Right lobe of liver (tissue), 6 donors: ENCODE measurements around the gene DGKK. TPM values are rescaled to one million over a fixed set of nuclear protein-coding genes. Genes with fewer than 3 reads are reported as not detected.

ENCODE experiments used
- ATAC-seq, 4 donors: fragments of 200-7000 bp; cut with Tn5 transposase; one replicate each; pipeline ENCODE4 v1.9.1; 2020; ENCODE audit warnings: mild to moderate bottlenecking in 4 of 4, moderate library complexity in 4 of 4
- DNase-seq, 3 donors: peaks; one replicate each; pipeline ENCODE4 v3.0.0-alpha.2; 2020
- H3K27ac ChIP-seq, 3 donors: fragments of 200-600 bp; one replicate each; pipeline ENCODE4 v1.8.0; 2022
- H3K27me3 ChIP-seq, 2 donors: fragments of 200-600 bp; one replicate each; pipeline ENCODE4 v1.8.0; 2022
- H3K36me3 ChIP-seq, 4 donors: fragments of 200-600 bp; sonication (generic) in 1 of 4; one replicate each; pipeline versions ENCODE4 v1.5.1 to v1.8.0; 2017 to 2022; ENCODE audit warnings: control low read depth in 1 of 4
- H3K4me1 ChIP-seq, 4 donors: fragments of 200-600 bp; sonication (generic) in 1 of 4; one replicate each; pipeline versions ENCODE4 v1.5.1 to v1.8.0; 2017 to 2022; ENCODE audit warnings: control low read depth in 1 of 4
- H3K4me3 ChIP-seq, 3 donors: fragments of 200-600 bp; one replicate each; pipeline ENCODE4 v1.8.0; 2022
- H3K9me3 ChIP-seq, 4 donors: fragments of 200-600 bp; sonication (generic) in 1 of 4; one replicate each; pipeline versions ENCODE4 v1.5.1 to v1.8.0; 2017 to 2022; ENCODE audit warnings: control low read depth in 1 of 4
- CTCF ChIP-seq, 4 donors: fragments of 200-600 bp in 3 of 4; fragments of 450-650 bp in 1 of 4; IDR thresholded peaks; one replicate each; pipeline versions ENCODE4 v1.5.1 to v1.8.0; 2016 to 2022; ENCODE audit warnings: antibody characterized with exemption in 4 of 4, mild to moderate bottlenecking in 2 of 4
- POLR2A ChIP-seq: fragments of 450-650 bp; IDR thresholded peaks from one replicate; pipeline ENCODE4 v1.6.1; 2017; ENCODE audit warnings: antibody characterized with exemption, mild to moderate bottlenecking
- WGBS: methylation state at CpG from one replicate; pipeline ENCODE4 v1.1.6; 2018; ENCODE audit warnings: low coverage, low lambda C conversion rate; ENCODE audit not compliant: insufficient coverage; ENCODE audit errors: missing lambda C conversion rate; 5-methylcytosine and 5-hydroxymethylcytosine counted together
- intact Hi-C, 2 donors: fragments of 100-400 bp; cut with DNase I; formaldehyde crosslinking; loops; one replicate each; pipeline versions ENCODE4 v1.11.2 to v1.14.1; 2022
- total RNA-seq, 6 experiments: library from RNA; depleted of rRNA in 2 of 6; stranded (reverse); fragments of >200 nt in 2 of 6; fragmentation: NEBNext Ultra II Directional in 3 of 6; extraction: Animal tissue kit (Norgen Biotek cat#: 25700) in 3 of 6; gene quantifications; one replicate each; pipeline versions ENCODE4 v1.1.0 to v1.2.4, GENCODE V29; 2016 to 2023
- donor health status: DM: no; HTN: yes; CAD: no.
- donor health status: DM: no; HTN: no; CAD: no.
- donor health status: DM: no; HTN: no; CAD: no.
- donor health status: DM: no; HTN: yes; CAD: no.
- donor health status: DM: no; HTN: yes; CAD: no.

The DGKK gene
- total RNA-seq, 6 experiments from 2014 or later, result 0.02 TPM; not detected in 5

- intact Hi-C loops, result no loop called here
- Histone ChIP-seq H3K4me1 (no peaks in the 10 kb centered on the region), H3K36me3 (no peaks in the 10 kb centered on the region), H3K9me3 (no peaks in the 10 kb centered on the region), H3K4me3 (no peak overlapping the region), H3K27me3 (no peaks in the 10 kb centered on the region), H3K27ac (no peak overlapping the region)
- WGBS, result 38% methylated on average over 2 of the region's 2 CpGs
- ATAC-seq (no peak), DNase-seq (no peak)
- TF ChIP-seq POLR2A, result no peak
- TF ChIP-seq CTCF (IDR thresholded peaks at IDR 0.05), result no peak
These were observed 84.1 kb downstream of the DGKK start for GRCh38 chrX:50386520-50386919.

GRCh38 chrX:50381729-50382415 lies 88.8 kb downstream of the DGKK start:
- Histone ChIP-seq H3K9me3 (no peaks in the 10 kb centered on the region), H3K27ac (no peak overlapping the region), H3K4me3 (no peak overlapping the region), H3K4me1 (no peaks in the 10 kb centered on the region), H3K36me3 (no peaks in the 10 kb centered on the region), H3K27me3 (no peaks in the 10 kb centered on the region)
- WGBS, result 43% methylated on average over 5 of the region's 5 CpGs
- DNase-seq (no peak), ATAC-seq (no peak)
- intact Hi-C loops, result no loop called here
- TF ChIP-seq CTCF (IDR thresholded peaks at IDR 0.05), result no peak
- TF ChIP-seq POLR2A, result no peak

DNA sequence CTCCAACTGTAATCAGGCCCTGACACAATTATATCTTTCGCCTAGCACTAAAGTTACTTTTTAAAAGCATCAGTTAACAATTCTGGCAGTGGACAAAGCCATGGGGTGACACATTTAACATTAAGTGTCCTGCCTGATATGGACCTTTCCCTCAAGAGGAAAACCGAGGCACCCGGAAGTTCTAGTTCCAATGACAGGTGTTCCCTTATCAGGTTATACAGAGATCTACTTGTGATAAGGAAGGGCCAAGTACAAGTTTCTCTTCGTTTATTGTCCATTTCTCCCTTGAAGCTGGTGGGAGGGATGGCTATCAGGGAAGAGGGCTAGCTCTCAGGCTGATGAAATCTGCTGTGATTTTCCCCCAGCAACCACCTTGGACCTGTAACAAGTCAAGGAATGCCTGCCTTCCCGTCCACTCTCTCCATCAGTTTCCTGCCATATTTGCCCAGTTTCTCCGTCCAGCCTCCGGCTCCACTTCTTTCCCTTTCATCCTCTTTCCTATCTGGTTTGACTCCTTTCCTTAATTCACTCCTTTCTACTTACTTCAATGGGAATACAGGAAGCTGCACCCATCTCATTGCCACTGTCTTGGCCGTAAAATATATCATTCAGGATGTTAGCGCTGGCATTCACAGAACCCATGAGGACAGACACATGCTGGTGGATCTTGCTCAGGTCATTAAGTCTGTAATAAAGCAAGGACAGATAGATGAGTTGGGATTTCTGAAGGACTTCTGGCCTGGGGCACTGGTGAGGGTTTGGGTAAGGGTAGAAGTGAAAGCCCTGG lies 95.0 kb downstream of the DGKK start:
- Histone ChIP-seq H3K4me1 (no peaks in the 10 kb centered on the region), H3K36me3 (no peaks in the 10 kb centered on the region), H3K4me3 (no peak overlapping the region), H3K27ac (no peak overlapping the region), H3K9me3 (no peaks in the 10 kb centered on the region), H3K27me3 (no peaks in the 10 kb centered on the region)
- no peak for DNase-seq
- 76% methylated on average over 9 of the region's 9 CpGs for WGBS
- no peak for ATAC-seq
- TF ChIP-seq POLR2A (no peak), CTCF (IDR thresholded peaks at IDR 0.05) (no peak)
- intact Hi-C loops, result no loop called here

- no peak for DNase-seq
- no peak for ATAC-seq
These were observed 97.7 kb downstream of the DGKK start for GRCh38 chrX:50372966-50373365.

More at GRCh38 chrX:50372966-50373365, 97.7 kb downstream of the DGKK start:
- no peak for TF ChIP-seq CTCF (IDR thresholded peaks at IDR 0.05)
- no peak for TF ChIP-seq POLR2A
- H3K27me3 ChIP-seq, result no peaks in the 10 kb centered on the region
- intact Hi-C loops, result no loop called here
- H3K36me3 ChIP-seq, result no peaks in the 10 kb centered on the region
- WGBS, result 48% methylated on average over 4 of the region's 4 CpGs
- H3K9me3 ChIP-seq, result no peaks in the 10 kb centered on the region
- no peaks in the 10 kb centered on the region for H3K4me1 ChIP-seq
- H3K4me3 ChIP-seq, result no peak overlapping the region
- H3K27ac ChIP-seq, result no peak overlapping the region
